ENCODE data around the gene ADAM19.

DNA sequence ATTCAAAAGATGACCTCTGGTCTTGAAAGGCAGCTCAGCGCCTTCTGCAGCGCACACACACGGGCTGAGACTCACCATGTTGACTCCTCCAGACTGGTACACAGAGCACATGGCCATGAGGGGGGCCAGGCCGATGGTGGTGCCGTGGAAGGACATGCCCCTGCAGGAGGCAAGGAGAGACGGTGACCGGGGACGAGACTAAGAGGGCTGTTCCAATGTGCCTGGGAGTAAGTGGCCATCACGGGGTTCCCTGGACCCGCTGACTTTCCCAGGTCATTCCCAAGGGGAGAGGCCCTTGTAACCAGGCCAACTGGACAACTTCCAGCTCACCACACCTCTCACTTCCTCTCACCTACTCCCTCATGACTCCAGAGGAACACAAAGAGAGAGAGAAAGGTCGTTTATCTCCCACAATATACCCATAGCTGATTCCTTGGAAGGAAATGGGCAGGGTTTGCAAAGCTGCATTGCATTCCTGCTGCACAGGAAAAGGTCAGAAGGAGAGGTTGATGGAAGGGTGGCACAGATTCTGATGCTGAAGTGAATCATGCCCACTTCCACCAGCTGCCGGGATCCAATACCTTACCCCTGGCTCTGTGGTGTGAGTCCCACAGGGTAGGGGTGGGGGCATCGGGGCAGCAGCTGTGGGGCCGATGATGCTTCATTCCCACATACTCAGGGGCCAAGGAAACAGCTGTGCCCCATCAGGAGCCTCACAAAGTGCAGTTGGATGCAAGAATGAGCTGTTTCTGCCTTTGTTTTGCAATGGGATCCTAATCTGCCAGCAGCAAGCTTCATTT, 68.4 kb downstream of the ADAM19 start:
- TF ChIP-seq, protein P1, sequence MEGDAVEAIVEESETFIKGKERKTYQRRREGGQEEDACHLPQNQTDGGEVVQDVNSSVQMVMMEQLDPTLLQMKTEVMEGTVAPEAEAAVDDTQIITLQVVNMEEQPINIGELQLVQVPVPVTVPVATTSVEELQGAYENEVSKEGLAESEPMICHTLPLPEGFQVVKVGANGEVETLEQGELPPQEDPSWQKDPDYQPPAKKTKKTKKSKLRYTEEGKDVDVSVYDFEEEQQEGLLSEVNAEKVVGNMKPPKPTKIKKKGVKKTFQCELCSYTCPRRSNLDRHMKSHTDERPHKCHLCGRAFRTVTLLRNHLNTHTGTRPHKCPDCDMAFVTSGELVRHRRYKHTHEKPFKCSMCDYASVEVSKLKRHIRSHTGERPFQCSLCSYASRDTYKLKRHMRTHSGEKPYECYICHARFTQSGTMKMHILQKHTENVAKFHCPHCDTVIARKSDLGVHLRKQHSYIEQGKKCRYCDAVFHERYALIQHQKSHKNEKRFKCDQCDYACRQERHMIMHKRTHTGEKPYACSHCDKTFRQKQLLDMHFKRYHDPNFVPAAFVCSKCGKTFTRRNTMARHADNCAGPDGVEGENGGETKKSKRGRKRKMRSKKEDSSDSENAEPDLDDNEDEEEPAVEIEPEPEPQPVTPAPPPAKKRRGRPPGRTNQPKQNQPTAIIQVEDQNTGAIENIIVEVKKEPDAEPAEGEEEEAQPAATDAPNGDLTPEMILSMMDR (IDR thresholded peaks at IDR 0.05), result no peak
- TF ChIP-seq POLR2A (IDR thresholded peaks at IDR 0.05), result no peak
